ENCODE results near the gene KRT10.

DNA sequence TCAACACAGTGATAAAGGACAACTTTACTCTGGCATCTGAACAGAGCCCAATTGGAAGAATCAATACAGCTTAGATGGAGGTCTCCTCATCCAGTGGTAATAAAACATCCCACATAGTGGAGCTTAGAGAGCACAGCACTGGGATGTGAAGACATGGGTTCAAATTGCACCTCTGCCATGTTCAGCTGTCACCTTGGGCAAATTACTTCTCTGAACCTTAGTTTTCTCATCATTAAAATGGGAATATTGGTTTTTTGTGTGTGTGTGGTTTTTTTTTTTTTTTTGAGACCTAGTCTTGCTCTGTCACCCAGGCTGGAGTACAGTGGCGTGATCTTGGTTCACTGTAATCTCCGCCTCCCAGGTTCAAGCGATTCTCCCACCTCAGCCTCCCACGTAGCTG, 13.6 kb upstream of the KRT10 start:
- no peak for TF ChIP-seq EZH2 (IDR thresholded peaks at IDR 0.05; ENCODE audit: insufficient read depth, low read length)
- TF ChIP-seq, protein P1, sequence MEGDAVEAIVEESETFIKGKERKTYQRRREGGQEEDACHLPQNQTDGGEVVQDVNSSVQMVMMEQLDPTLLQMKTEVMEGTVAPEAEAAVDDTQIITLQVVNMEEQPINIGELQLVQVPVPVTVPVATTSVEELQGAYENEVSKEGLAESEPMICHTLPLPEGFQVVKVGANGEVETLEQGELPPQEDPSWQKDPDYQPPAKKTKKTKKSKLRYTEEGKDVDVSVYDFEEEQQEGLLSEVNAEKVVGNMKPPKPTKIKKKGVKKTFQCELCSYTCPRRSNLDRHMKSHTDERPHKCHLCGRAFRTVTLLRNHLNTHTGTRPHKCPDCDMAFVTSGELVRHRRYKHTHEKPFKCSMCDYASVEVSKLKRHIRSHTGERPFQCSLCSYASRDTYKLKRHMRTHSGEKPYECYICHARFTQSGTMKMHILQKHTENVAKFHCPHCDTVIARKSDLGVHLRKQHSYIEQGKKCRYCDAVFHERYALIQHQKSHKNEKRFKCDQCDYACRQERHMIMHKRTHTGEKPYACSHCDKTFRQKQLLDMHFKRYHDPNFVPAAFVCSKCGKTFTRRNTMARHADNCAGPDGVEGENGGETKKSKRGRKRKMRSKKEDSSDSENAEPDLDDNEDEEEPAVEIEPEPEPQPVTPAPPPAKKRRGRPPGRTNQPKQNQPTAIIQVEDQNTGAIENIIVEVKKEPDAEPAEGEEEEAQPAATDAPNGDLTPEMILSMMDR (IDR thresholded peaks at IDR 0.05; ENCODE audit: insufficient read depth, low read depth, low read length), result no peak
